Umbilical cord (tissue), 2 donors: Measurements from ENCODE around the gene TMEM98. TPM values are rescaled to one million over a fixed set of nuclear protein-coding genes. Genes with fewer than 3 reads are reported as not detected.
"Not testable (repeated sequence)": the region's sequence is repeated elsewhere in the genome, so short reads cannot be mapped to it uniquely, and the experiment has no call there.

Source experiments
- DNase-seq: peaks from one replicate; pipeline ENCODE4 v3.0.0-alpha.2; 2015; ENCODE audit warnings: low spot score
- total RNA-seq: library from RNA; depleted of rRNA; stranded (reverse); fragments of >200 nt; gene quantifications from one replicate; pipeline ENCODE4 v1.2.3, GENCODE V29; 2014; ENCODE audit warnings: low replicate concordance; ENCODE audit not compliant: insufficient read depth

Gene TMEM98, protein sequence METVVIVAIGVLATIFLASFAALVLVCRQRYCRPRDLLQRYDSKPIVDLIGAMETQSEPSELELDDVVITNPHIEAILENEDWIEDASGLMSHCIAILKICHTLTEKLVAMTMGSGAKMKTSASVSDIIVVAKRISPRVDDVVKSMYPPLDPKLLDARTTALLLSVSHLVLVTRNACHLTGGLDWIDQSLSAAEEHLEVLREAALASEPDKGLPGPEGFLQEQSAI
- 188 TPM for total RNA-seq

DNA sequence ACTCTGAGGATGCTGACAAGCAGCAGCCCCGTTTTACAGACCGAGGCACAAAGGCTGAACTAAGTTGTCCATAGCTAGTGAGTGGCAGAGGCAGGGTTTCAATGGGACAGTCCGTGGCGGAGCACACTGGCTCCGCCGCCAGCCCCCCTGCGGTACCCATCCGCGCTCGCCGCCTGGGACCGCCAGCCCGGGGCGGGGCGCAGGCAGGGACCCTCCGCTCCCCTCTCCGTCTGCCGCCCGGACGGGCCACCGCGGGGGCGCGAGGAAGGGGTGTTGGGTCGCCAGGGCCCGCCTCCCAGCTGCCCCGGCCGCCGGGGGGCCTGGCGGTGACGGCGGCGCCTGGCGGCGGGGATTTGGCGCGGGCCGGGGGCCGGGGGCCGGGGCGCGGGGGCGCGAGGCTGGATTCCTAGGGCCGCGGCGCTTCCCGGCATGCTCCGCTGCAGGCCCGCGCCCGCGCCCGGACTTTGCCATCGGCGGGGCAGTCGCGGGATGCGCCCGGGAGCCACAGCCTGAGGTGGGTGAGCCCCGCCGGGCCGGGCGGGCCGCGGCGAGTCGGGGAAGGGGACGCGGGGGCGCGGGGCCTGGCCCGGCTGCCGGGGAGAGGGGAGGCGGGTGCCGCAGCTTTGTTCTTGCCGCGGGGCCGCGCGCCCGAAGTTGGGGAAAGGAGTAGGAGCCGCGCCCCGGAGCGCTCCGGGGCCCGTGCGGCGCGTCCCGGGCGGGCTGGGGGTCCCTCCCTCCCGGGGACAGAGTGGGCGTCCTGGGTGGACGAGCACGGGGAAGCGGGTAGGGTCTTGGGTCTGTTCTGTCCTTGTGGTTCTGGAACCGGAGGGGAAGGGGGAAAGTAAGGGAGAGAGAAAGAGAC, at the start of gene TMEM98:
TMEM98 (plus strand) TSS at position 430 of the 862 bp plus-strand sequence. CDS start 3,376 bp downstream, outside the sequence.
- DNase-seq: peak; percentile 57

DNA sequence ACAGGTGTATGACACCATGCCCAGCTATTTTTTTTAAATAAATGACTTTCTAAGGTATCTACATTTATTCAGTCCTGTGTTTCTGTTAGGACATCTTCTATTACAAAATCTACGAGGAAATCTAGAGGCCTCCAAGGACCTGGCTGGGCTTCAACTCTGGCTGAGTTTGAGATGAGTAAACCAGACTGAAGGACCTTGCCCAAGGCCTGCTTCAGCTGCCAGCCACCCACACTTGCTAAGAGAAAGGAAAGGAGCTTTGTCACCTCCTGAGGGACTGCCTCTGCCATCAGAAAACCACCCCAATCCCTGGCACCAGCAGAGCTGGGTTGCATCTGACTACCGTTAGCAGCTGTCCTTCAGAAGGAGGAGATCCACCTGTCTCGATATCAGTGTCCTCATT, 49.7 kb upstream of the TMEM98 start:
- DNase-seq: no peak

DNA sequence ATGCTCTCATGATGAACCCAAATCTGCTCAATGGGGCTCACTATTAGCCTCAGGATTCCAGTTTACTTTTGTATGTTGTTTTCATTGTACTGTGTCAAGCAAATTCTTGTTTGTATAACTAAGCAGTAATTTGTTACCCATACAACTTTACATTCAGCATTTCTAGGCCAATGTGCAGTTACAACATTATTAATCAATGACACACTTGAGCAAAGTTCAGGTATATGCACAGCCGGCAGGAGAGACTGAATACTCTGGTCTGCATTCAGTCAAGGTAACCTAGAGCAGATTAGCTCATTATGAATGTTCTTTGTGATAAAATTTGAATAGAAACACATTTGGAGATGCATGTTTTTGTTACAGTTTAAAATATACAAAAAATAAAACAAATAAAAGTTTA, 48.8 kb upstream of the TMEM98 start:
- no peak for DNase-seq

DNA sequence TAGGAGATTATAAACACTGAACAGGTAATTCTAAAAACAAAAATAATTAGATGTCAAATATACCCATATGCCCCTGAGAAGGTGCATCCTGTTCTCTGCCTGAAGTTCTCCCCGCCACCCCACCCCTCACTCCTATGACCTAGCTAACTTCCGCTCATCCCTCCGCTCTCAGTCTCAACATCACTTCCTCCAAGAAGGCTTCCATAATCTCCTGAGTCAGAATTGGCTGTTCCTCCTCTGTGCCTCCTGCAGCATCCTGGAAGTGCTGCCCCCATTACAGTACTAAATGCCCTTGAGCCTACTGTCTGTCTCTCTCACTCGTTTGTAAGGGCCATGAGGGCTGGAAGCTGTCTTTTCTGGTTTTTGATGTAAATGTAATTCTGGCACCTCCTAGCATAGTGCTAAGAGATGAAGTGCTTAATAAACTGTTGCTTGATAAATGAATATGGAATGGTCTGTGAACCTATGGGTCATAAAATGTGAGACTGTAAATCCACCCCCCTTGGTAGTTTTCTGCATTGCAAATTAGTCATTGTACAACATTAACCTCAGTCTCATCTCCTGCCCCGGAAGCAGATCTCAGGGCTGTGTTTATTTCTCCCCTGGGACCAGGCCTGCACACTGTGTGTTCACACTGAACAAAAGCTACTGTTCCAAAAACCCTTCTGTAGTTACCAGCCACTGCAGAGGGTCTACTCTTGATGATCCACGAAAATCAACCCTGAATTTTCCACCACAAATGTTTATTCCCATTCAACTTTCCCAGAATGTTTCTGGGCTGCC, 47.1 kb upstream of the TMEM98 start:
- DNase-seq: no peak

DNA sequence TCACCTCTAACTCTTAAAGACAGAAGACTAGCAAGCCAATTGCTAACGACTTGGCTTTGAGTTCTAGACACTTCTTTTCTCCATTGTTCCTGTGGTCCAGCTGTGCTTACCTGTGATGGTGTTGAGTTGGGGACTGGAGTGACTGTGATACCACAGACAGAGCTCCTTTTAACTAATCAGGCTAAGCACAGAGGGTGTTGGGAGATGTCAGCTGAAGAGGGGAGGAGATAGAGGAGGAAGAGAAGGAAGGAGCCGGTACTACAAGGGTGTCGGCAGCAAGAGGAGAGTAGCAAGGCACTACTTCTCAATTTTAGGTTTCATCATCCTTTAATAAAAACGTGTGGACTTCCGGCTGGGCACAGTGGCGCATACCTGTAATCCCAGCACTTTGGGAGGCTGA, 45.9 kb upstream of the TMEM98 start:
- no peak for DNase-seq

DNA sequence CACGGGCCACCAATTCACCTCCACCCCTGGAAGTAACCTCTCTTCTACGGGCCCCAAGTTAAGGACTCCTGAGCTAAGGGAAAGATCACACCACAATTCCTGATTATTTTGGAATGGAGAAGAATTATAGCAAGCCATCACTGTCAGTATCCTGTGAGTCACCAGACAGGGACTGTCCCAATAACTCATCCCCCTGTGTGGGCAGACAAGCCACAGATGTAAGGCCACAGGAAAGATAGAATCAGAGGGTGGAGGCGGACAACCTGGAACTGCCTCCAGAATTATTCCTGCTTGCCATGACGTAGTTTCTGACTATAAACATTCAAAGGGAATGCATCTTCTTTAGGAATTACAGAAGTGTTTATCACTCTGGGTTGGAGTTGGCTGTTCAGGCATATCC, 45.2 kb upstream of the TMEM98 start:
- DNase-seq: no peak

DNA sequence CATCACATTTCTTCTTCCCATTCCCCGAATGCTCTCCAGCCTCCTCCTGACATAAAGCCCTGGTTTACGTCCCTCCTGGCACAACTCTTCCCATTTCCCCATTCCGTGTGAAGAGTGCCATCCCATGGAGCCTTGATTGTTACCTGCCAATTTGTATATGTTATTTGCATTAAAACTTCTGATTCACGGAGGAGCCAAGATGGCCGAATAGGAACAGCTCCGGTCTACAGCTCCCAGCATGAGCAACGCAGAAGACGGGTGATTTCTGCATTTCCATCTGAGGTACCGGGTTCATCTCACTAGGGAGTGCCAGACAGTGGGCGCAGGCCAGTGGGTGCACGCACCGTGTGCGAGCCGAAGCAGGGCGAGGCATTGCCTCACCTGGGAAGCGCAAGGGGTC, 41.0 kb upstream of the TMEM98 start:
- DNase-seq: not testable (repeated sequence)

DNA sequence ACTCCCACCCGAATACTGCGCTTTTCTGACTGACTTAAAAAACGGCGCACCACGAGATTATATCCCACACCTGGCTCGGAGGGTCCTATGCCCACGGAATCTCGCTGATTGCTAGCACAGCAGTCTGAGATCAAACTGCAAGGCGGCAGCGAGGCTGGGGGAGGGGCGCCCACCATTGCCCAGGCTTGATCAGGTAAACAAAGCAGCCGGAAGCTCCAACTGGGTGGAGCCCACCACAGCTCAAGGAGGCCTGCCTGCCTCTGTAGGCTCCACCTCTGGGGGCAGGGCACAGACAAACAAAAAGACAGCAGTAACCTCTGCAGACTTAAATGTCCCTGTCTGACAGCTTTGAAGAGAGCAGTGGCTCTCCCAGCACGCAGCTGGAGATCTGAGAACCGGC, 40.5 kb upstream of the TMEM98 start:
- not testable (repeated sequence) for DNase-seq

DNA sequence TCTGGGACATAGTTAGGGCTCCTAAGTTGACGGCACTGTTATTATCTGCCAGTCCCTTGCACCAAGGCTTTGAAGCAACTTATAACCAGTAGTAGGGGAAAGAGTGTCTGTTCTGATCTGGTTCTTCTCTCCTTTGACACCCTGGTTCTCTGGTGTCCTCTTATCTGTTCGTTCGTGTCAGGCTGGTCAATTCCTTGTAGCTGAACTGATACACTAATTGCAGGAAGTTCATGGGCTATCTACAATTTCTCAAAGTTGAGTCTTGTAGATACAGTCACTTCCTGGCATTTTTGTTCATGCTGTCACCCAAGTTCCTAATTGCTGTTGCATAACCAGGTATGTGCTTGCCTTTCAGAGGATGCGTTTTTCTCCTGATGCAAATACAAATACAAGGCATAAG, 33.7 kb upstream of the TMEM98 start:
- no peak for DNase-seq

DNA sequence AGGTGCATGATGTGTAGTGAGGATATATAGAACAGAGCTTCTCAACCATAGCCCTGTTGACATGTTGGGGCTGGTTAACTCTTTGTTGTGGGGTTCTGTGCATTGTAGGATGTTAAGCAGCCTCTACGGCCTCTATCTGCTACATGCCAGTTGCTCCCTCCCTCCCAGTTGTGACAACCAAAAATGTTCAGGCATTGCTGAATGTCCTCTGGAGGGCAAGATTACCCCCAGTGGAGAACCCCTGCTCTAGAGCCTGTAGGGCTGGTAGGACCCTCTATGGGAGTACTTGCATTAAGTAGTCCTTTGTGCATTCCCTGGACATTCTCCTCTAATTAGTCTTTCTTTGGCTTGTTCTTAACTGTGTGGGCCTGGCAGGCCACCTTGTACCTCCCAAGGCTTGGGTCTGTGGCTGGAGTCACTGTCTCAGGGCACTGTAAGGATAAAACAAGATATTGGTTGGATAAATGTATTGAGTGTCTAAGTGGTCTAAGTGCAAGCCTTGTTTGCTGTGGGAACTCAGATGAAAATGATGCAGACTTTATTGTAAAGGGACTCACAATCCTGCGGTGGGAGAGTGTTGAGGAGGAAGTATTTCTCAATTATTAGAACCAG, 31.2 kb upstream of the TMEM98 start:
- DNase-seq: no peak

DNA sequence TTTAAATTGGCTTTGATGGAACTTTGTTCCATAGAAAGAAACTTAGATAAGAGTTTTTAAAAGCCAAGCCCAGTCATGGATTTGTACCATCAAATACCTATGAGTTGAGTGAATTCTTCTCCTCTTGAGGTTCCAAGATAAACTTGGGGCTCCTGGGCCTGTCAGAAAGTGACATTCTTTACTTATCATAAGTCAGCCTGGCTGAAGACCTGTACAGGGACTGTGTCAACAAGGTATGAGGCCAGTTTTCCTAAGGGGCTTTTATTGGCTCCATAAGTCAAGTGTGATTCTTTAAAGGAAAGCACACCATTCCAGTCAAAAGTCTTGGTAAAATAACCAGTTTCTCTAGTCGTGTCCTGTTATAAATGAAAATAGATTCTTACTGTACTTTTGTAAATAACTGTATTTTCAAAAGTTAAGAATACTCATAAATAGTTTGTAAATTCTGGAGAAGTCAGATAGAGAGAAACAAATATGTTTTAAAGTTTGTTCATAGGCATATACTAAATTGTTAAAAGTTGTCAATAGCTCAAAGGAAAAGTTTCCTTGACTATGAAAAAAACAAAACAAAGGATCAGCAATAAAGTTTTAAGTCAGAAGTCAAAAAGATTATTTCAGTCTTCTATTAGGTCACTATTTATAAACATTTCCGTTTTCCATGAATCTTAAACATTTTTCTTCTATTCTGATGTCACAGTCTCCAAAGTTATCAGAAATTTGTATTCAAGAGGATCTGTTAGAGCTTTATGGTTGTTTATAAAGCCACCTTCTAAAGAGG, 28.5 kb upstream of the TMEM98 start:
- no peak for DNase-seq

DNA sequence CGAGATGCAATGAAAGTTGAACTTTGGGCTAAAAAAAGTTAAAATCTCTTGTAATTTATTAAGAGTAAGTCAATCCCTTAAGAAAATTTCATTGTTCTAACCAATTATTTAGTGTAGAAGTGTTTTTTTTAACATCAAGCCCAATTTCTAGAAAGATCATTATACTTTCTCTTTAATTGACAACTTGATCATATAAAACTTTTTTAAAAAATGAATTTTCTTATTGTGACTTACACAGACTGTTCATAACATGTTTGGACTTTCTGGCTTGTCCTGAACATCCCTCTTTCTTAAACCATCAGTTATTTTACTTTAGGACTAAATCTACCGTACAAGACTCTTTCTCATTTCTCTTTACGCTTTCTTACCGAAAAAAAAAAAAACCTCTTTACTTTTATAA, 26.2 kb upstream of the TMEM98 start:
- no peak for DNase-seq

DNA sequence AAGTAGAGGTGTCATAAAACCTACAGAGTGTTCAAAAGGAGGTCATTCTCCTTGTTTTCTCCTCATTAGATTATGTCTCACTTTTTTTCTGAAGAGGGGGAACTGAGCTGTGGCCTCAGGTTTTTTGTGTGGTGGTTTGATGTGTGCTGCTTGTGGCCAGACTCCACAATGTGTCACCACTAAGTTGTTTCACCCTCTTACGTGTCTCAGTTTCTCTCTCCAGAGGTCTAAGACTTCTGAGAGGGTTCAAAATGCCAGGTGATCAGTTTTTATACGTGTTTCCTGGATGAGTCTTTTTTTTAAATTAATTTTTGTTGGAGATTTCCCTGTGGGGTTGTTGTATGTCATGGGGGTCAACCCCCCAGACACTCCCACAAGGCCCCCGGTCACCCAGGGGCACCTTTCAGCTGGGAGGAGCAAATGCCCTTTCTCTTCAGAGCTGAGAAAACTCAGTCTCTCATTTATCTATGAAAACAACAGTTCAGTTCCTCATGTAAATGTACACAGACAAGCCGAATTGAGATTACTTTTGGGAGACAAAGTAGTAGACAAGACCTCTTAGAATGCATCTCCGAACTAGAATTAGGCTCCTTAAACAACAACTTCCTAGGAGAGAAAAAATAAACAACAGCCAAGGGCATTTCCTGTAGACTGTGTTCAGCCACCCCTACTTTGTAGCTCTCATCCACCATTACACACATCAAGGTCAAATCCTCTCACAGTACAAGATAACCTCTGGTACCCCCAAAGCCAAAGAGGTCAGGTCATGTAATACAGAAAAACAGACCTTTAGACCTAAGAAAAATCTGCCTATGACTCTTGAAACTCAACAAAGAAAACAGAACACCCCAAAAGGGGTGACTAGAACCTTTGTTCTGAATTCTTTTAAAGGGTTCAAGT, 23.9 kb upstream of the TMEM98 start:
- DNase-seq: no peak

DNA sequence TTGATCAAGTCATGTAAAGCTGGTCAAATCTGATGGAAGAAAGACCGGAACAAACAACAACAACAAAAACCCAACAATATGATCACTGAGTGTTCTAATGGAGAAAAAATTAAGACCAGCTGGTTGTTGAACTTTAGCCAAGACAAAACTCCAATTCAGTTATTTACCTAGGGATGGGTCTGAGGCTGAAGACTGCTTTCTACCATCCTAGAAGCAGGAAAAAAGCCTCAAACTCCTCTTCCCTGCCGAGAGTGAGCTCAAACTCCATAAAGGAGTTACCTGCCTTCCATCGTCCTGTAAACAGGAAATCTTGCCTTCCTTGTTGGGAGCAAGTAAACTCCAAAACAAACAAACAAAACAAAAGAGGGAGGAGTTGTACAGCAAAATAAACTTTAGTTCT, 23.1 kb upstream of the TMEM98 start:
- DNase-seq: no peak

DNA sequence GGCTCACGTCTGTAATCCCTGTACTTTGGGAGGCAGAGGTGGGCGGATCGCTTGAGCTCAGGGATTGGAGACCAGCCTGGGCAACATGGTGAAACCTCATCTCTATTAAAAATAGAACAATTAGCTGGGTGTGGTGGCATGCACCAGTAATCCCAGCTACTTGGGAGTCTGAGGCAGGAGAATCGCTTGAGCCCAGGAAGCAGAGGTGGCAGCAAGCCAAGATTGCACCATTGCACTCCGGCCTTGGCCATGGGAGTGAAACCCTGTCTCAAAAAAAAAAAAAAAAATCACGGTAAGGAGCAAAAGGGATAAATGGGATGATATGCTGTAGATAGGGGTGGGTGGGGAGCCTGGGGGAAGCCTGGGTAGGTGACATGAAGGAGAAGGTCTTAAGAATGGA, 20.4 kb upstream of the TMEM98 start:
- no peak for DNase-seq

DNA sequence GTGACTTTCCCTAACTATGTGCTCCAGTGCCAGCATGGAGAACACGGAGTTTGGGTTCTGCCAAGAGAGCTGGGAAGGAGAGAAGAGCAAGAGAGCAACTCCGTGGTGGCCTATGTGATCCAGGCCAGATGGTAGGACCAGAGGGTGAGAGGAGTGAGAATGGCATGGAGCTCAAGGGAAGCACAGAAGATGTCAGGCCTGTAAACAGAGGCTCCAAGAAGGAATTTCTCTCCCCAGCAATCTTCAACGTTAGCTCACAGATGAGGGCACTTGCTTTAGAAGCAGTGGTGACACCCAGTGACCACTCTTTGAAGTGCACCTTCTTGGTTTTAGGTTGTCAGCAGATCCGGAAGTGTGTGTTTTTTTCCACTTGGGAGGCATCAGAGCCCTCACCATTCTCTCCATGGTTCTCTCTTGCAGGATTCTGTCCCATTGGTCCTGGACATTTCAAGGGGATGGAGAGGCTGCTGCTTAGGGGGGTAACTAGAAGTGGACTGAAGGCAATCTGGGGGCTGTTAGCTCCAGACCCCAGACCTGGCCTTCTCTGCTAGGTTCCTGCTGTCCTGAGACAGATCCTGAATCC, 18.1 kb upstream of the TMEM98 start:
- DNase-seq: peak; percentile 83

DNA sequence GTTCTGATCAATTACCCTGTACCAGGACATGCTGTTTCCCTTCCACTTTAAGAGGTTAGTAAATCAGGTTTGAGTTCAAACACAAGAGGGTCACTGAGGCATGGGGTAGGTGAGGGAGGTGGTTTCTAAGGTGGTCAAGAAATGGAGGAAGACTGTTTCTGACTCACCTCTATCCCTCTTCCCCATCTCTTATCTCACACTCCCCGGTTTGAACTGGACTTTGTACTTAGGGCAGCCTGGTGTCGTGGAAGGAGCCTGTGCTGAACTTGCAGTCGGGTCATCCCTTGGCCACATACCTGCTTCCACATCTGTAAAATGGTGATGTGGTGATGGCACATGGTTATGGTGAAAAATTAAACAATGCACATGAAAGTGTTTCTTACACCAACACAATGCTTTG, 17.2 kb upstream of the TMEM98 start:
- DNase-seq: no peak

DNA sequence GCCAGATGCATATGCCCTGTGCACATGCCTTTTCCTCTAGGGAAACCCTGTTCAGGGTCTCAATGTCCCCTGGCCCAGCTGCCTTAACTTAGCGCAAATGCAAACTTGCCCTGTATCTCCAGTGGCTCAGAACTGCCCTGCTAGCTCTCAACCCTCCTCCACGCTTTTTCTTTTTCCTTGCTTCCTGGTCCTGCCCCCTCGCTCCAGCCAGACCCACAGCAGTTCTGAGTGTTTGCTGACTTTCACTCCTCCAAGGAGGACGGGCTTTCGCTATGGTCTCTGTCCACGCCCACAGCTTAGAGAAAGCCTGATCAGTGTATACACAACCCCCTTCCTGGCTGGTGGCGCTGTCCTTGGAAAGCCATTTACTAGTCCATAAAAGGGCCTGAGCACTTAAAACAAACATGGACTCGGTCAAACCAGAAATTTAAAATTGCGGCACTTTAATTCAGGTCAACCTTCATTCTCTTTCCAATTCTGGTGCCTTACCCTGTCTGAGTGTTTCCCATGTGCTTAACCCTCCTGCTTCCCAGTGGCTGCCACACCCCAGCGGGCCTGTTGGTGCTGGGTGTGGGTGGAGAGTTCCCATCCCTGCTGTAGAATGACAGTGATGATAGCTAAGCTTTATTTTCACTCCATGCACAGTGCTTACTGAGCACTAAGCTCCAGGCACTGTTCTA, 15.6 kb upstream of the TMEM98 start:
- peak; percentile 92 for DNase-seq

DNA sequence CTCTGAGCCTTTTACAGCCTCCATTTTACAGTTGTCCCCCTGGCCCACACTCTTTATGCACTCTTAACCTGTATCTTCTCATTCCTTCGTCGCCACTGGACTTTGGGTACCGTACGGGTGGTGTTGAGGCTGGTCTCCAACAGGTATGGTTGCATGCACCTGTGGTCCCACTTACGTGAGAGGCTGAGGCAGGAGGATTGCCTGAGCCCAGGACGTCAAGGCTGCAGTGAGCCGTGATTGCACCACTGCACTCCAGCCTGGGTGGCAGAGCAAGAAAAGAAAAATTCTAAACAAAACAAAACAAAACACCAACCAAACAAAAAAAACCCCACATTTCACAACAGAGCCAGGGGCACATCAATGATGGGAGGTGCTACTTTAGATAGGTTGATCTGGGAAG, 14.4 kb upstream of the TMEM98 start:
- no peak for DNase-seq
